ENCODE results near the gene MUC6.

MUC6 gene

GRCh38 chr11:1055109-1055703, 18.7 kb upstream of the MUC6 start:
- TF ChIP-seq HDGF (IDR thresholded peaks at IDR 0.05; ENCODE audit: borderline replicate concordance) (no peak), NFRKB (IDR thresholded peaks at IDR 0.05) (no peak), PKNOX1 (IDR thresholded peaks at IDR 0.05) (no peak), ZNF384 (IDR thresholded peaks at IDR 0.05) (no peak)
- ChIA-PET POLR2A (no interaction called here), CTCF (interaction anchor here (1.0 kb wide), 1 partner anchor 16 kb away, joined by 3 read pairs; no protein-coding TSS in a partner anchor)
- no peak for DNase-seq (ENCODE audit: extremely low spot score)

GRCh38 chr11:1054143-1055108, 17.9 kb upstream of the MUC6 start:
- CTCF ChIA-PET: interaction anchor here (1.0 kb wide), 1 partner anchor 16 kb away, joined by 3 read pairs; no protein-coding TSS in a partner anchor
- POLR2A ChIA-PET: no interaction called here
- DNase-seq (ENCODE audit: extremely low spot score): no peak
- TF ChIP-seq FOXK2 (IDR thresholded peaks at IDR 0.05) (no peak), NFRKB (IDR thresholded peaks at IDR 0.05) (no peak), SP1 (IDR thresholded peaks at IDR 0.05) (no peak), PKNOX1 (IDR thresholded peaks at IDR 0.05) (no peak)

GRCh38 chr11:1053121-1053901, 16.8 kb upstream of the MUC6 start:
- CTCF ChIA-PET: no interaction called here
- no peak for DNase-seq (ENCODE audit: extremely low spot score)
- TF ChIP-seq FOXK2 (IDR thresholded peaks at IDR 0.05): no peak
- TF ChIP-seq ARNT (IDR thresholded peaks at IDR 0.05): no peak
- no peak for TF ChIP-seq LEF1 (IDR thresholded peaks at IDR 0.05; ENCODE audit: borderline replicate concordance)
- TF ChIP-seq TARDBP (IDR thresholded peaks at IDR 0.05): no peak
- POLR2A ChIA-PET: no interaction called here

- ChIA-PET CTCF (interaction anchor here (1.0 kb wide), 1 partner anchor 8 kb away, joined by 4 read pairs; no protein-coding TSS in a partner anchor), POLR2A (no interaction called here)
- no peak for TF ChIP-seq CTBP1 (IDR thresholded peaks at IDR 0.05; ENCODE audit: borderline replicate concordance)
- no peak for TF ChIP-seq LEF1 (IDR thresholded peaks at IDR 0.05; ENCODE audit: borderline replicate concordance)
- no peak for TF ChIP-seq FOXM1 (IDR thresholded peaks at IDR 0.05; ENCODE audit: borderline replicate concordance)
- no peak for TF ChIP-seq ELF4 (IDR thresholded peaks at IDR 0.05)
- TF ChIP-seq ARNT (IDR thresholded peaks at IDR 0.05): no peak
- TF ChIP-seq PKNOX1 (IDR thresholded peaks at IDR 0.05): no peak
- no peak for TF ChIP-seq TARDBP (IDR thresholded peaks at IDR 0.05)
- no peak for TF ChIP-seq NFRKB (IDR thresholded peaks at IDR 0.05)
- no peak for TF ChIP-seq ZNF384 (IDR thresholded peaks at IDR 0.05)
- TF ChIP-seq SUZ12 (IDR thresholded peaks at IDR 0.05): no peak
- no peak for TF ChIP-seq L3MBTL2 (conservative IDR thresholded peaks at IDR 0.05)
- no peak for TF ChIP-seq FOXA1 (IDR thresholded peaks at IDR 0.05)
- TF ChIP-seq BHLHE40 (IDR thresholded peaks at IDR 0.05; ENCODE audit: borderline replicate concordance): no peak
- TF ChIP-seq HDGF (IDR thresholded peaks at IDR 0.05; ENCODE audit: borderline replicate concordance): no peak
- no peak for TF ChIP-seq FOXK2 (IDR thresholded peaks at IDR 0.05)
- no peak for TF ChIP-seq SP1 (IDR thresholded peaks at IDR 0.05)
- DNase-seq (ENCODE audit: extremely low spot score): no peak
Observed at GRCh38 chr11:1052133-1053011, 15.9 kb upstream of the MUC6 start.

- no peak for DNase-seq (ENCODE audit: extremely low spot score)
- TF ChIP-seq TARDBP (IDR thresholded peaks at IDR 0.05) (no peak), BHLHE40 (IDR thresholded peaks at IDR 0.05; ENCODE audit: borderline replicate concordance) (no peak), HDGF (IDR thresholded peaks at IDR 0.05; ENCODE audit: borderline replicate concordance) (no peak), CTBP1 (IDR thresholded peaks at IDR 0.05; ENCODE audit: borderline replicate concordance) (no peak), FOXA1 (IDR thresholded peaks at IDR 0.05) (no peak), NFRKB (IDR thresholded peaks at IDR 0.05) (no peak), SUZ12 (IDR thresholded peaks at IDR 0.05) (no peak), FOXK2 (IDR thresholded peaks at IDR 0.05) (no peak), PKNOX1 (IDR thresholded peaks at IDR 0.05) (no peak), L3MBTL2 (conservative IDR thresholded peaks at IDR 0.05) (no peak), FOXM1 (IDR thresholded peaks at IDR 0.05; ENCODE audit: borderline replicate concordance) (no peak), SP1 (IDR thresholded peaks at IDR 0.05) (no peak), ARNT (IDR thresholded peaks at IDR 0.05) (no peak), ELF4 (IDR thresholded peaks at IDR 0.05) (no peak), LEF1 (IDR thresholded peaks at IDR 0.05; ENCODE audit: borderline replicate concordance) (no peak), ZNF384 (IDR thresholded peaks at IDR 0.05) (no peak)
- POLR2A ChIA-PET: no interaction called here
- CTCF ChIA-PET: interaction anchor here (1.0 to 1.5 kb wide), 4 partner anchors 8 to 205 kb away, joined by 3 to 5 read pairs (median 4); no protein-coding TSS in a partner anchor
Observed at GRCh38 chr11:1051356-1052132, 15.0 kb upstream of the MUC6 start.

Measured in HEK293T (cell line).